Mesothelial cell of epicardium (in vitro differentiated cells): ENCODE measurements around the gene FOXK1. TPM values are rescaled to one million over a fixed set of nuclear protein-coding genes. Genes with fewer than 3 reads are reported as not detected.
"Not testable (repeated sequence)": the region's sequence is repeated elsewhere in the genome, so short reads cannot be mapped to it uniquely, and the experiment has no call there.

ENCODE experiments used
- DNase-seq, 2 experiments: peaks; one replicate each; pipeline ENCODE4 v3.0.0; 2021; ENCODE audit warnings: low spot score in 2 of 2; ENCODE audit not compliant: unreplicated experiment in 2 of 2
- H3K27ac Mint-ChIP-seq: 2 replicates; pipeline ENCODE4 v1.8.0; 2021; ENCODE audit warnings: mixed read lengths
- H3K27me3 Mint-ChIP-seq: 2 replicates; pipeline ENCODE4 v1.8.0; 2021; ENCODE audit warnings: low read depth, mixed read lengths
- H3K36me3 Mint-ChIP-seq: 2 replicates; pipeline ENCODE4 v1.8.0; 2021; ENCODE audit warnings: mixed read lengths
- H3K4me1 Mint-ChIP-seq: 2 replicates; pipeline ENCODE4 v1.8.0; 2021; ENCODE audit warnings: mixed read lengths
- H3K4me3 Mint-ChIP-seq: 2 replicates; pipeline ENCODE4 v1.8.0; 2021; ENCODE audit warnings: mild to moderate bottlenecking, moderate library complexity, mixed read lengths
- H3K9me3 Mint-ChIP-seq: 2 replicates; pipeline ENCODE4 v1.8.0; 2021; ENCODE audit warnings: mixed read lengths
- CTCF ChIP-seq: fragments of 200-600 bp; sonication (generic); IDR thresholded peaks from one replicate; pipeline ENCODE4 v1.5.0; 2021; ENCODE audit warnings: antibody characterized with exemption; ENCODE audit not compliant: unreplicated experiment
- total RNA-seq: library from RNA; stranded (reverse); gene quantifications from 3 replicates; pipeline ENCODE4 v1.2.1, GENCODE V29; 2021

Gene FOXK1
- total RNA-seq, 1 donor from 2014 or later, result 57.3 TPM

GRCh38 chr7:4641667-4642467, 40.2 kb upstream of the FOXK1 start:
- no peak for TF ChIP-seq CTCF
- H3K27ac Mint-ChIP-seq, result peak overlapping the region; percentile 91
- peak overlapping the region; percentile 72 for H3K4me3 Mint-ChIP-seq
- H3K9me3 Mint-ChIP-seq, result no peaks in the 10 kb centered on the region
- H3K27me3 Mint-ChIP-seq, result no peaks in the 10 kb centered on the region
- DNase-seq, result peak; percentile 92 to 98
- H3K36me3 Mint-ChIP-seq, result no peaks in the 10 kb centered on the region
- H3K4me1 Mint-ChIP-seq, result peaks cover 7% of the 10 kb centered on the region

GRCh38 chr7:4642468-4643203, 39.5 kb upstream of the FOXK1 start:
- Mint-ChIP-seq H3K9me3 (no peaks in the 10 kb centered on the region), H3K27me3 (no peaks in the 10 kb centered on the region), H3K27ac (peak overlapping the region; percentile 91), H3K4me3 (peak overlapping the region; percentile 72), H3K4me1 (peaks cover 7% of the 10 kb centered on the region), H3K36me3 (no peaks in the 10 kb centered on the region)
- no peak for DNase-seq
- no peak for TF ChIP-seq CTCF

- H3K4me1 Mint-ChIP-seq, H3K27ac Mint-ChIP-seq, H3K9me3 Mint-ChIP-seq, H3K36me3 Mint-ChIP-seq, DNase-seq, H3K27me3 Mint-ChIP-seq, H3K4me3 Mint-ChIP-seq: not testable (repeated sequence)
Observed at GRCh38 chr7:4643204-4643471, 39.0 kb upstream of the FOXK1 start.

- DNase-seq, result no peak
- Mint-ChIP-seq H3K4me1 (peaks cover 7% of the 10 kb centered on the region), H3K27me3 (no peaks in the 10 kb centered on the region), H3K9me3 (no peaks in the 10 kb centered on the region), H3K27ac (no peak overlapping the region), H3K4me3 (no peak overlapping the region), H3K36me3 (no peaks in the 10 kb centered on the region)
- TF ChIP-seq CTCF, result no peak
Observed at GRCh38 chr7:4645246-4645645, 36.8 kb upstream of the FOXK1 start.

- H3K36me3 Mint-ChIP-seq, result no peaks in the 10 kb centered on the region
- TF ChIP-seq CTCF, result no peak
- no peaks in the 10 kb centered on the region for H3K9me3 Mint-ChIP-seq
- H3K4me3 Mint-ChIP-seq, result no peak overlapping the region
- H3K4me1 Mint-ChIP-seq, result peaks cover 12% of the 10 kb centered on the region
- no peak for DNase-seq
- H3K27me3 Mint-ChIP-seq, result no peaks in the 10 kb centered on the region
- no peak overlapping the region for H3K27ac Mint-ChIP-seq
Observed at GRCh38 chr7:4648111-4648510, 34.0 kb upstream of the FOXK1 start.

GRCh38 chr7:4650433-4651047, 31.6 kb upstream of the FOXK1 start:
- TF ChIP-seq CTCF, result no peak
- H3K4me1 Mint-ChIP-seq, result peaks cover 12% of the 10 kb centered on the region
- no peaks in the 10 kb centered on the region for H3K27me3 Mint-ChIP-seq
- no peak for DNase-seq
- no peaks in the 10 kb centered on the region for H3K9me3 Mint-ChIP-seq
- no peak overlapping the region for H3K4me3 Mint-ChIP-seq
- peak overlapping the region; percentile 83 for H3K27ac Mint-ChIP-seq
- no peaks in the 10 kb centered on the region for H3K36me3 Mint-ChIP-seq
